WI38 (cell line): ENCODE measurements around the gene WASL.
A peak's percentile ranks its signal among the peaks of the same experiment; 100 is the strongest.
"Not testable (repeated sequence)": the region's sequence is repeated elsewhere in the genome, so short reads cannot be mapped to it uniquely, and the experiment has no call there.

Experiments
- H3K4me3 ChIP-seq: 2 replicates; pipeline ENCODE4 v1.5.1; 2011; ENCODE audit warnings: low read depth, mild to moderate bottlenecking, control low read depth, low read length
- TF ChIP-seq, protein P1 (sequence below): IDR thresholded peaks from 2 replicates; pipeline ENCODE4 v1.5.1; 2012; ENCODE audit warnings: low read depth, mild to moderate bottlenecking, control low read depth, low read length

The WASL gene

GRCh38 chr7:123639631-123640030, 109.2 kb downstream of the WASL start:
- TF ChIP-seq, protein P1, sequence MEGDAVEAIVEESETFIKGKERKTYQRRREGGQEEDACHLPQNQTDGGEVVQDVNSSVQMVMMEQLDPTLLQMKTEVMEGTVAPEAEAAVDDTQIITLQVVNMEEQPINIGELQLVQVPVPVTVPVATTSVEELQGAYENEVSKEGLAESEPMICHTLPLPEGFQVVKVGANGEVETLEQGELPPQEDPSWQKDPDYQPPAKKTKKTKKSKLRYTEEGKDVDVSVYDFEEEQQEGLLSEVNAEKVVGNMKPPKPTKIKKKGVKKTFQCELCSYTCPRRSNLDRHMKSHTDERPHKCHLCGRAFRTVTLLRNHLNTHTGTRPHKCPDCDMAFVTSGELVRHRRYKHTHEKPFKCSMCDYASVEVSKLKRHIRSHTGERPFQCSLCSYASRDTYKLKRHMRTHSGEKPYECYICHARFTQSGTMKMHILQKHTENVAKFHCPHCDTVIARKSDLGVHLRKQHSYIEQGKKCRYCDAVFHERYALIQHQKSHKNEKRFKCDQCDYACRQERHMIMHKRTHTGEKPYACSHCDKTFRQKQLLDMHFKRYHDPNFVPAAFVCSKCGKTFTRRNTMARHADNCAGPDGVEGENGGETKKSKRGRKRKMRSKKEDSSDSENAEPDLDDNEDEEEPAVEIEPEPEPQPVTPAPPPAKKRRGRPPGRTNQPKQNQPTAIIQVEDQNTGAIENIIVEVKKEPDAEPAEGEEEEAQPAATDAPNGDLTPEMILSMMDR = no peak
- no peak overlapping the region for H3K4me3 ChIP-seq

DNA sequence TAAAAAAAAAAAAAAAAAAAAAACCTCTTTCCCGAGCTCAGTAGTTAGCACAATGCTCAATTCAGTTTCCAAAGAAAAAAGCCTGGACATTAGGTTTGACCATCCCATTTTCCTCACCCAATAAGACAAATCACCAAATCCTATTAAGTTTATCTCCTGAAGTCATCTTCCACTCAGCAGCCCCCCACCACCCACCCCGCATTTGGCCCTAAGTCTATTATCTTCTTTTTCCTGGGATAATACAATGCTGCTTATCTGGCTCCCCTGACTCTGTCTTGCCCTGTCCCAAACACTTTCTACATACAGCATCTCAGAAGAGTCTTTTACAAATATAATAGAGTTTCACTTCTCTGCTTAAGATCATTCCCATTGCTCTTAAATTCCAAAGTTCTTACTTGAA, 110.9 kb downstream of the WASL start:
- TF ChIP-seq, protein P1 = no peak
- H3K4me3 ChIP-seq = no peak overlapping the region

GRCh38 chr7:123637203-123637602, 111.6 kb downstream of the WASL start:
- TF ChIP-seq, protein P1 = no peak
- no peak overlapping the region for H3K4me3 ChIP-seq

- H3K4me3 ChIP-seq = no peak overlapping the region
- TF ChIP-seq, protein P1 = peak; percentile 45; the same call in 1 of the 2 replicates
Measured at GRCh38 chr7:123635551-123636359, 113.0 kb downstream of the WASL start.

DNA sequence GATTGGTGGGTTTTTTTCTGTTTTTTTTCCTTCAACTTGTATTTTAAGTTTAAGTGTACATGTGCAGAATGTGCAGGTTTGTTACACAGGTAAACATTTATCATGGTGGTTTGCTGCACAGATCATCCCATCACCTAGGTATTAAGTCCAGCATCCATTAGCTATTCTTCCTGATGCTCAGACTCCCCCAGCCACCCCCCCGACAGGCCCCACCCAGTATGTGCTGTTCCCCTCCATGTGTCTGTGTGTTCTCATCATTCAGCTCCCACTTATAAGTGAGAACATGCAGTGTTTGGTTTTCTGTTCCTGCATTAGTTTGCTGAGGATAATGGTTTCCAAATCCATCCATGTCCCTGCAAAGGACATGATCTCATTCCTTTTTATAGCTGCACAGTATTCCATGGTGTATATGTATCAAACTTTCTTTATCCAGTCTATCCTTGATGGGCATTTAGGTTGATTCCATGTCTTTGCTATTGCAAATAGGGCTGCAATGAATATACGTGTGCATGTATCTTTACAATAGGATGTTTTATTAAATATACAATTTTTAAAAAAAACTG, 114.7 kb downstream of the WASL start:
- not testable (repeated sequence) for H3K4me3 ChIP-seq

- TF ChIP-seq, protein P1 = no peak
Measured at GRCh38 chr7:123633553-123633952, 115.2 kb downstream of the WASL start.

DNA sequence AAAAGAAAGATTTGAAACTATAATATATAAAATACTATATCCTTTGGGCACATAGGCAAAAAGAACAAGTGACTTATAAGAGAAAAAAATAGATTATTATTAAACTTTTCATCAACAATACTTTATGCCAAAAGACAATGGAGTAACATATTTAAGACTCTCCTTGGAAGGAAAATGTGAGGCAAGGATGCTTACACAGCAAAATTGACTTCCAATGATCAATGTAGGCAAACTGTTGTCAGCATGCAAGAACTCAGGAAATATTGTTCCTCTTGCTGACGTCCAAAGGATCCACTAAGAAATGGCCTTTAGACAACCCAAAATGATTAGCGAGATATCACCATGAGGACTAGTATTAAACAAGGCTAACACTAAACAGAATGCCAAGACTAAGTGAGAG, 116.0 kb downstream of the WASL start:
- no peak overlapping the region for H3K4me3 ChIP-seq
- TF ChIP-seq, protein P1 = no peak

More at GRCh38 chr7:123633553-123633952, 115.2 kb downstream of the WASL start:
- no peak overlapping the region for H3K4me3 ChIP-seq
